Colonic mucosa (tissue), 4 donors: ENCODE data around the gene PPP2R2D. TPM values are rescaled to one million over a fixed set of nuclear protein-coding genes. Genes with fewer than 3 reads are reported as not detected.

Experiments used
- DNase-seq: peaks from one replicate; pipeline ENCODE4 v3.0.0-alpha.2; 2020
- H3K27ac ChIP-seq: fragments of 200-600 bp; one replicate; pipeline ENCODE4 v1.8.0; 2021
- H3K27me3 ChIP-seq: fragments of 200-600 bp; one replicate; pipeline ENCODE4 v1.8.0; 2021
- H3K36me3 ChIP-seq: fragments of 200-600 bp; one replicate; pipeline ENCODE4 v1.8.0; 2021
- H3K4me1 ChIP-seq: fragments of 200-600 bp; one replicate; pipeline ENCODE4 v1.8.0; 2021; ENCODE audit warnings: mild to moderate bottlenecking
- H3K4me3 ChIP-seq: fragments of 200-600 bp; one replicate; pipeline ENCODE4 v1.8.0; 2021
- H3K9ac ChIP-seq, 2 donors: one replicate each; pipeline ENCODE4 v1.7.0; 2013; ENCODE audit warnings: control low read depth in 2 of 2, low read depth in 2 of 2, low read length in 2 of 2
- H3K9me3 ChIP-seq: fragments of 200-600 bp; one replicate; pipeline ENCODE4 v1.8.0; 2021
- CTCF ChIP-seq: fragments of 200-600 bp; IDR thresholded peaks from one replicate; pipeline ENCODE4 v1.8.0; 2022; ENCODE audit warnings: antibody characterized with exemption, mild to moderate bottlenecking
- intact Hi-C: fragments of 100-400 bp; cut with DNase I; formaldehyde crosslinking; loops from one replicate; pipeline ENCODE4 v1.14.1; 2022
- total RNA-seq, 2 donors: library from RNA; stranded (reverse); fragmentation: NEBNext Ultra II Directional in 1 of 2; extraction: Animal tissue kit (Norgen Biotek cat#: 25700) in 1 of 2; gene quantifications; one replicate each; pipeline ENCODE4 v1.2.1, GENCODE V29; 2021
- donor health status: healthy.
- donor health status: DM: no; HTN: no; CAD: no.
- donor health status: DM: no; HTN: no; CAD: no.

PPP2R2D gene
- total RNA-seq, 2 donors from 2014 or later: 28.1 to 30.6 TPM

- Histone ChIP-seq H3K36me3 (no peaks in the 10 kb centered on the region), H3K9ac (no peak overlapping the region), H3K27ac (no peak overlapping the region), H3K4me1 (no peaks in the 10 kb centered on the region), H3K27me3 (no peaks in the 10 kb centered on the region), H3K9me3 (no peaks in the 10 kb centered on the region), H3K4me3 (no peak overlapping the region)
- intact Hi-C loops: no loop called here
- TF ChIP-seq CTCF: no peak
- no peak for DNase-seq
Measured at GRCh38 chr10:131854579-131855335, 46.1 kb upstream of the PPP2R2D start.

- Histone ChIP-seq H3K27ac (no peak overlapping the region), H3K4me3 (no peak overlapping the region), H3K4me1 (no peaks in the 10 kb centered on the region), H3K36me3 (no peaks in the 10 kb centered on the region), H3K9me3 (no peaks in the 10 kb centered on the region), H3K27me3 (no peaks in the 10 kb centered on the region), H3K9ac (no peak overlapping the region)
- TF ChIP-seq CTCF: no peak
- intact Hi-C loops: no loop called here
- DNase-seq: no peak
Measured at GRCh38 chr10:131855461-131856401, 45.1 kb upstream of the PPP2R2D start.

- no peaks in the 10 kb centered on the region for H3K9me3 ChIP-seq
- no peaks in the 10 kb centered on the region for H3K4me1 ChIP-seq
- DNase-seq: no peak
- no peak overlapping the region for H3K4me3 ChIP-seq
- no peaks in the 10 kb centered on the region for H3K27me3 ChIP-seq
- no peaks in the 10 kb centered on the region for H3K36me3 ChIP-seq
- intact Hi-C loops: no loop called here
- no peak overlapping the region for H3K27ac ChIP-seq
- TF ChIP-seq CTCF: no peak
- no peak overlapping the region for H3K9ac ChIP-seq
Measured at GRCh38 chr10:131856441-131857094, 44.2 kb upstream of the PPP2R2D start.

GRCh38 chr10:131857156-131858117 lies 43.4 kb upstream of the PPP2R2D start:
- no peak for TF ChIP-seq CTCF
- Histone ChIP-seq H3K4me1 (no peaks in the 10 kb centered on the region), H3K27ac (no peak overlapping the region), H3K27me3 (no peaks in the 10 kb centered on the region), H3K36me3 (no peaks in the 10 kb centered on the region), H3K4me3 (no peak overlapping the region), H3K9ac (no peak overlapping the region), H3K9me3 (no peaks in the 10 kb centered on the region)
- no peak for DNase-seq
- intact Hi-C loops: no loop called here
